Lung microvascular endothelial cell (primary cell): ENCODE data around the gene RELB. TPM values are rescaled to one million over a fixed set of nuclear protein-coding genes. Genes with fewer than 3 reads are reported as not detected.
"Not testable (repeated sequence)": the region's sequence is repeated elsewhere in the genome, so short reads cannot be mapped to it uniquely, and the experiment has no call there.

Experiments used
- DNase-seq, 2 donors: peaks; one replicate each; pipeline versions ENCODE4 v3.0.0 to v3.0.0-alpha.2; 2010; ENCODE audit warnings: low read depth in 2 of 2
- total RNA-seq: library from RNA; depleted of rRNA; stranded (reverse); fragments of >200 nt; gene quantifications from 2 replicates; pipeline ENCODE4 v1.2.1, GENCODE V29; 2014

Gene RELB, protein sequence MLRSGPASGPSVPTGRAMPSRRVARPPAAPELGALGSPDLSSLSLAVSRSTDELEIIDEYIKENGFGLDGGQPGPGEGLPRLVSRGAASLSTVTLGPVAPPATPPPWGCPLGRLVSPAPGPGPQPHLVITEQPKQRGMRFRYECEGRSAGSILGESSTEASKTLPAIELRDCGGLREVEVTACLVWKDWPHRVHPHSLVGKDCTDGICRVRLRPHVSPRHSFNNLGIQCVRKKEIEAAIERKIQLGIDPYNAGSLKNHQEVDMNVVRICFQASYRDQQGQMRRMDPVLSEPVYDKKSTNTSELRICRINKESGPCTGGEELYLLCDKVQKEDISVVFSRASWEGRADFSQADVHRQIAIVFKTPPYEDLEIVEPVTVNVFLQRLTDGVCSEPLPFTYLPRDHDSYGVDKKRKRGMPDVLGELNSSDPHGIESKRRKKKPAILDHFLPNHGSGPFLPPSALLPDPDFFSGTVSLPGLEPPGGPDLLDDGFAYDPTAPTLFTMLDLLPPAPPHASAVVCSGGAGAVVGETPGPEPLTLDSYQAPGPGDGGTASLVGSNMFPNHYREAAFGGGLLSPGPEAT
- total RNA-seq = 8.1 and 11.1 TPM in 2 replicates

DNA sequence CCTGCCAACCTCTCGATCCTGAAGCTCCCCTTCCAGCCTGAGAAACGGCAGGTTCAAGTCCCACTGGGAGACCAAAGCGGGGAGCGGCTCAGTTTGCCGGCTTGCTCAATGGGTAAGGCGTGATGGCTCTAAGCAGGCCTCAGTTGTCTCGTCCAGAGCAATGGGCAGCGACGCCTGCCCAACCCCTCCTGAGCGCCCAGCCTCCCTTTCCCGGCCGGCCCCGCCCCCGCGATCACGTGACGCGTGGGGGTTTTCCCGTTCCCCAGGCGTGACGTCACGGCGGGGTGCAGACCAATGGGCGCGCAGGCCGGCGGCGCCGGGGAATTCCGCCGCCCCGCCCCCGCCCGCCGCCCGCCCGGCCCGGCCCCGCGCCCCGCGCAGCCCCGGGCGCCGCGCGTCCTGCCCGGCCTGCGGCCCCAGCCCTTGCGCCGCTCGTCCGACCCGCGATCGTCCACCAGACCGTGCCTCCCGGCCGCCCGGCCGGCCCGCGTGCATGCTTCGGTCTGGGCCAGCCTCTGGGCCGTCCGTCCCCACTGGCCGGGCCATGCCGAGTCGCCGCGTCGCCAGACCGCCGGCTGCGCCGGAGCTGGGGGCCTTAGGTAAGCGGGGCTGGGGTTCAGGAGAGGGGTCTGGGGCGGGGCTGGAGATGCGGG, at the start of gene RELB:
Gene RELB (plus strand): TSS at position 378 of the 653 bp plus-strand sequence. CDS start 116 bp downstream, at position 494.
- peak; percentile 93 to 96 for DNase-seq

DNA sequence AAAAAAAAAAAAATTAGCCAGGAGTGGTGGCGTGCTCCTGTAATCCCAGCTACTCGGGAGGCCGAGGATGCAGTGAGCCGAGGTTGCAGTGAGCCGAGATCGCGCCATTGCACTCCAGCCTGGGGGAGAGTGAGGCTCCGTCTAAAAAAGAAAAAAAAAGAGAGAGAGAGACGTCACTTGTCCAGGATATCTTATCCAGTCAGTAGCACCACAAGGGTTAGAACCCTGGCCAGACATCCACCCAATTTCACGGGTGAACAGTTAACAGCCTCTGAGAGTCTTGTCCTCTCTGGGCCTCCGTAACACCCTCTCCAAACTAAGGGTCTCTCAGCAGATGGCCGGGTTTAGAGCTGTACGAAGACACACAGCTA, 47.0 kb upstream of the RELB start:
- no peak for DNase-seq

DNA sequence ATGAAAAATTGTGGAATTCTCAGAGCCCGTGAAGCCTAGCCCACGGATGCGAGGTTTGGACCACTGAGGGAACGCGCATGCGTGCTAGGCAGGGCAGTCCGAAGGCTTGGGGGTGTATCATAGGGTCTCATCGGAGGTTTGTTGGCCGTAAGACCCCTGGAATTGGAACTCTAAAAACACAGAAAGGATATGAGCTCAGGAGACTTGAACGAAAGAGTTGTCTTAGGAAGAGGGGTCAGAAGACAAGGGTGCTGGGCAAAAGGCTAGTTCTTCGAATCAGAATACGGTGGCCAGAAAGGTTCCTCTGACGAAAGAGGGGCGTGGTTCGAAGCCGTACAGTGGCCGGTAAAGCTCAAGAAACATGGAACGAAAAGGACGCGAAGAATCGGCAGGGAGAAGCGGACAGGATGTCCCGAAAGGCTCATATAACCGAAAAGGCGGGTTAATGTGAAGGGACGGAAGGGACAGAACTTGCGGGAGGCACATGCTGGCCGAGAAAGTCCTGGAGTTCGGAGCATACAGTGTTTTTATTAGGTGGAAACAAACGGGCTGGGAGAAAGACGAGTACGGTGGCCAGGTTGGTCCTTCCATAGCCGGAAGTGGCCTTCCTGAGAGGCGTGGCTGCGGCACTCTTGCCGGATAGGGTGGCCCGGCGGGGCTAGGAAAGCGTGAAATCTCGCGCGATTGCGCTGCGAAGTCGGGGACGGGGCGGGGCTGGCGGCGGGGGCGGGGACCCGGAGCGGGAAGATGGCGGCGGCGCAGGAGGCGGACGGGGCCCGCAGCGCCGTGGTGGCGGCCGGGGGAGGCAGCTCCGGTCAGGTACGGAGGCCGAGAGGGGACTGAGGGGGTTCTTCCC, 46.4 kb upstream of the RELB start, which contains the start of gene CLPTM1:
Gene CLPTM1 (plus strand): TSS at position 732 of the 856 bp plus-strand sequence. CDS start 16 bp downstream, at position 748.
- DNase-seq = peak; percentile 98 to 99

DNA sequence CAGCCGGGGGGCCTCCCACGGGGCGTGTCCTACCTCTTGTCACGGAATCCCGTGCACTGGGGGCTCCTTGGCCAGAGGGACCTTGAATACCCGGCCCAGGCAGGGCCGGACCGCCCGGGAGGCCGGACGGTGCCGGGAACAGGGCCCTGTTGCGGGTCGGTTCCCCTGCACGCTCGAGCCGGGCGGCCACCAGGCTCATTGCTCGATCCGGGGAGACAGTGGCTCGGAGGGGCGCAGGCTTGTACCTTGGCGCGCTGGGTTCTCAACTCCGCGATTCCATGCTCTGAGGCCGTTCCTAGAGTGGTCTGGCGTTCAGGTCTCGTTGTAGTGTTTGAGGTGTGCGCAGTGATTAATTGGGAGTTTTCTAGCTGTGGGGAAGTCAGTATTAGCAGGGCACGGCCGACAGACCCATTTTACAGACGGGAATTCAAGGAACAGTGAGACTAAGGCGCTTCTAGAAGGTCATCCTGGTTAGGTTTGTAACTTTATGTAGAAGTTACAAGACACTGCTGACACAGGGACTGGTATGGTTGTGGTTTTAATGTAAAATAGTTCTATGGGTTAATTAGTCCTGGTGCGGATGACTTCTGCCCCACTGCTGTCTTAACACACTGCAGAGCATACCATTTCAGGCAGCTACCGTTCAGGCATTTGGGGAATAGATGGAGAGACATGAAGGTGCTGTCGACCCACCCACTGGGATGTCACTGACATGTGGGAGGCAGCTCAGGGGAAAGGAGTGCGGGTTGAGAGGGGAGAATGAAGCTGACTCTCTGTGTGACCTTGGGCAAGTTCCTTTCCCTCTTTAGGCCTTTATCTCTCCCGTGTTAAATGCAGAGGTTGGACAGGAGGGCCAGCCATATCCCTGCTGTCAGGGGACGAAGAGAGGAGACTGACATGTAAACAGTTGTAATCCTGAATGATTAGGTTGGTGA, 45.5 kb upstream of the RELB start:
- DNase-seq = peak; percentile 19 to 35

DNA sequence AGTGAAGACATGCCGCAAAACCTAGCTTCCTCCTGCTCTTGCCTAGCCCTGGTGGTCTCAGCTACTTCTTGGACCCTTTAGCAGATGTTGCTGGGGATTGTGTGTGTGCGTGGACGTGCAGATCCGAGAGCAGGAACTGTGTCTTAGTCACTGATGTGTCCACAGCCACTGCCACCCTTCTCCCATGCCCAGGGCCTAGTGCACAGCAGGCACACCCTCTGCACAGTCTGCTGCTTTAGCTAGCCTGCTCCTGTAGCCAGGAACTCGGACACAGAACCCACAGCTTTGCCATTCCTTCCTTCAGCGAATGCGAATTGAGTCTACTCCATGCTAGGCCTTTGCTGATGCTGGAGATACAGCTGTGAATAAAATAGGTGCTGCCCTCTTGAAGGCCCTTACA, 43.7 kb upstream of the RELB start:
- DNase-seq = no peak

DNA sequence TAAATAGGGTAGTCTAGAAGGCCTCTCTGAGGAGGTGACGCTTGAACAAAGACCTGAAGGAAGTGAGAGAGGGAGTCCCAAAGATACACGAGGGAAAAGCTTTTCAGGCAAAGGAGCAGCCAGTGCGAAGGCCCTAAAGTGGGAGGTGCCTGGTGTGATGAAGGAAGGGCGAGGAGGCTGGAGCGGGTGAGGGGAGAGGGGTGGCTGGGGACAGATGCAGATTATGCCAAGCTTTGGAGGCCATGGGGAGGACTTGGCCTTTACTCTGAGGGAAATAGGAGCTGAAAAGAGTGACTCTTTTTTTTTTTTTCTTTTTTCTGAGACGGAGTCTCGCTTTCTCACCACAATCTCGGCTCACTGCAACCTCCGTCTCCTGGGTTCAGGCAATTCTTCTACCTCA, 43.2 kb upstream of the RELB start:
- DNase-seq = no peak

DNA sequence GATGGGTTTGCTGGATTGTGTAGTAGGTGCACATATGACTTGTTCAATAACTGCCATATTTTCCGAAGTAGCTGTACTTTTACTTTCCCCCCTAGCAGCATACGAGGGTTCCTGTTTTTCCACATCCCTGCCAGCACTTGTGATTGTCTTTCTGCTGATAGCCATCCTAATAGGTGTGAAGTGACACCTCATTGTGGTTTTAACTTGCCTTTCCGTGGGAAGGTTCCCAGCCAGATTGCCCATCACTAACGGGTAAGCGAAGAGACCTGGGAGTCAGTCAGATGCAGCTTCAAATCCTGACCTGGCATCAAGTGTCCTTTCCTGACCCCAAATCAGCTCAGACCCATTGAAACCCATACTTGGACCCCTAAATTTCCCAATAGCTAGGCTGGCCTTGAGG, 41.6 kb upstream of the RELB start:
- DNase-seq = no peak

DNA sequence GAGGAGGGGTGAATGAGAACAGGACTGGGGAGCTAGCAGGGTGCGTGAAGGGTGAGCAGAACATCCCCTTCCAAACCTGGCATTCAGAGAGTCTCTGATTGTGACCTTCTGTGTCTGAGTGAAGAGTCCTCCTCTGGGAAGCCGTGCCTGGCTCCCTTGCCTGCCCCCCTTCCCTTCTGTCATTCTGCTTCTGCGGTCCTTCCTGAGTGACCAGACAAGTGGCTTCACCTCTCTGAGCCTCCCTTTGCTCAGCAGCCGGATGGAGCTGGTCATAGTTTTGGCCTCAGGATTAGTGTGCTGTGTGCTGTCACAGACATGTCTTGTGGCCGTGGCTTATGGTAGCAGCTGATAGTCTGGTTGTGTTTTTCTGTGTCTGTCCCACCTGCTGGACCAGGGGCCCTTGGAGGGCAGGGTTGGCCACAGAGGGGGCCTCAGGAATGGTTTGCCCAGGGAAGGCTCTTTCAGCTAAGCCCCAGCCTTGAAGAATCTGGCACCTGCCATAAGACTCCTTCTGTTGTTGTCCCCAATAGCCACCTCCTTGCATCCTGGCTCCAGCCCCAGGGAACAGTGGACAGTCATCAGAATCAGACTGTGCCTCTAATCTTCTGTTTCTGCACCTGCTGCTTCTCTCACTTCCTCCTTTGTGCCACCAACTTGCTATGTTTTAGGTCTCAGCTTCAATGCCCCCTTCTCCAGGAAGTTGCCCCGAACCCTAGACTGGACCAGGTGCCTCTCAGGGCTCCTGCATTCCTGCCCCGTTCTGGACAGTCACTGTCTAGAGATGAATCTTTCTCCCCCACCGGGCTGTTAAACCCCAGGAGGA, 40.1 kb upstream of the RELB start:
- DNase-seq = no peak

DNA sequence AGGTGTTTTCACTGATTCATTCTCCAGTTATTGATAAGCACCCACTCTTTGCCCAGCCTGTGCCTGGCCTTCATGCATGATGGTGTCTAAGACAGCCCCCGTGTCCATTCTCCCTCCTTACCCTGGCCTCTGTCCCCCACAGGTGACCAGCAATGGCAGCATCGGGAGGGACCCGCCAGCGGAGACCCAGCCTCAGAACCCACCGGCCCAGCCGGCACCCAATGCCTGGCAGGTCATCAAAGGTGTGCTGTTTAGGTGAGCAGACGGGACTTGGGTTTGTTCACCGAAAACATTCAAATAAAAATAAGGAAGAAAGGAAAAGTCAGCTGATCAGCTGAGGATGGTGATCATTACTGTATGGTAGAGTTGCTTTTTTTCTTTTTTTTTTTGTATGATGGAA, 39.4 kb upstream of the RELB start:
- no peak for DNase-seq

DNA sequence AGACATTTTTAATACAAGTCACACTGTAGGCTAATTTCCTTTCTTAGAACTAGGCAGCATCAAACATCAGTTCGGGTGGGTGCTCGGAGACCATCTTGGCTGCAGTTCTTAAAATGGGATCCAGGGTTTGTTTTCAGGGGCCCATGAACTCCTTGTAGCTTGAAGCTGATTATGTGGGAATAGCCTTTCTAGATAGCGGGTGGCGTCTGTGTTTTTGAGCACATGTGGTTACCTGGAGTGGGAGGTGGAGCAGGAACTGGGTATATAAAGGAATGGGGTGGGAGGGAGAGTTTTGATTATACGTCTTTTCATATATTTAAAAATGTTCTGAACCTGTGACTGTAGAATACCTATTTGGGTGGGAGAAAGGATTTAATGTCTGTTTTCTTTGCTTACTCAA, 33.1 kb upstream of the RELB start:
- no peak for DNase-seq

DNA sequence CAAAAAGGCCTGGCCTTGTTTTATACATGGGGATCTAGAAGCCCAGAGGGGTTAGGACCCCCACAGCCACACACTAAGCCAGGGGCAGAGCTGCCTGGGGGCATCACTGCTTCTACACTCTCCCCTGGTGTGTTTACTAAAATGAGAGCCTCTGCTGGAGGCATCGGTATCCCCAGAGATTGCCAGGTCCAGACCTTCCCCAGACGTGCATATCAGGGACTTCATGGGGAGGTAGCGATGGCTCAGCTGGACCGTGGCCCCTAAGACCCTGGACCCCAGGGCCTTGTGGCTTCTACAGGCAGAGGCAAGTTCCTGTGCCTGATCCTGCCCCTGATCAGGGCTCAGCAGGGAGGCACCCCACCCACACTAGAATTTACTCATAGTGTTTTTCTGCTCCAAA, 32.6 kb upstream of the RELB start:
- no peak for DNase-seq

DNA sequence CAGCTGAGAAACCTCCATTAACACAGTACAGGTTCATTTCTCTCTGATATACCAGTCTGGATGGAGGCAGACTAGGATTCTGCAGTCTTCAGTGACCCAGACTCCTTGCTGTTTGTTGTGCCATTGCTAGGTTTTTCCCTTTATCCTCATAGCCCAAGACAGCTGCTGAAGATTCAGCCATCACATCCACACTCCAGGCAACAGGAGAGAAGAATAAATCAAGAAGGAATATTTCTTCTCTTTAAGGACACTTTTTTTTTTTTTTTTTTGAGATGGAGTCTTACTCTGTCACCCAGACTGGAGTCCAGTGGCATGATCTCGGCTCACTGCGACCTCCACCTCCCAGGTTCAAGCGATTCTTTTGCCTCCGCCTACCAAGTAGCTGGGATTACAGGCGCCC, 31.8 kb upstream of the RELB start:
- no peak for DNase-seq

DNA sequence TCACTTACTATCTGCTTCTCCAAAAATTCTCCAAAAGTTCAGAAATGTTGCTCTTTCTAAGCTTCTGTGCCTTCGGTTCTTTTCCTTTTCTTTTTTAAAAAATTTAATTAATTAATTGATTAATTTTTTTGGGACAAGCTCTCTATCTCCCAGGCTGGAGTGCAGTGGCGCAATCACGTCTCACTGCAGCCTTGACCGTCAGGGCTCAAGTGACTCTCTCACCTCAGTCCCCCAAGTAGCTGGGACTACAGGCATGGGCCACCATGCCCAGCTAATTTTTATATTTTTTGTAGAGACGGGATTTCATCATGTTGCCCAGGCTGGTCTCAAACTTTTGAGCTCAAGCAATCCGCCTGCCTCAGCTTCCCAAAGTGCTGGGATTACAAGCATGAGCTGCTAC, 29.8 kb upstream of the RELB start:
- DNase-seq = not testable (repeated sequence)

DNA sequence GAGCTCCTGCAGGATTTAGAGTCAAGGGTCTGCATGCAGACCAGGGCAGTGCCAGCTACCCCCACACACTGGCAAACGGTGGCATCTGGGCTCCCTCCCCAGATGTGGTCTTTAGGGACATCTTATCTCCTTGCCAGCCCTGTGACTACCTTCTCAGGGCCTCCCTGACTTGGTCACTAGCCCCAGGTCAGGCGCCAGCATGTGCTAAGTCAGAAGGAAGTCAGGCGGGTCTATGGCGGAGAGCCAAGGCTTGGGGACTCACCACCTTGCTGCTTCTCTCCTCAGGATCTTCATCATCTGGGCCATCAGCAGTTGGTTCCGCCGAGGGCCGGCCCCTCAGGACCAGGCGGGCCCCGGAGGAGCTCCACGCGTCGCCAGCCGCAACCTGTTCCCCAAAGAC, 28.5 kb upstream of the RELB start:
- no peak for DNase-seq

DNA sequence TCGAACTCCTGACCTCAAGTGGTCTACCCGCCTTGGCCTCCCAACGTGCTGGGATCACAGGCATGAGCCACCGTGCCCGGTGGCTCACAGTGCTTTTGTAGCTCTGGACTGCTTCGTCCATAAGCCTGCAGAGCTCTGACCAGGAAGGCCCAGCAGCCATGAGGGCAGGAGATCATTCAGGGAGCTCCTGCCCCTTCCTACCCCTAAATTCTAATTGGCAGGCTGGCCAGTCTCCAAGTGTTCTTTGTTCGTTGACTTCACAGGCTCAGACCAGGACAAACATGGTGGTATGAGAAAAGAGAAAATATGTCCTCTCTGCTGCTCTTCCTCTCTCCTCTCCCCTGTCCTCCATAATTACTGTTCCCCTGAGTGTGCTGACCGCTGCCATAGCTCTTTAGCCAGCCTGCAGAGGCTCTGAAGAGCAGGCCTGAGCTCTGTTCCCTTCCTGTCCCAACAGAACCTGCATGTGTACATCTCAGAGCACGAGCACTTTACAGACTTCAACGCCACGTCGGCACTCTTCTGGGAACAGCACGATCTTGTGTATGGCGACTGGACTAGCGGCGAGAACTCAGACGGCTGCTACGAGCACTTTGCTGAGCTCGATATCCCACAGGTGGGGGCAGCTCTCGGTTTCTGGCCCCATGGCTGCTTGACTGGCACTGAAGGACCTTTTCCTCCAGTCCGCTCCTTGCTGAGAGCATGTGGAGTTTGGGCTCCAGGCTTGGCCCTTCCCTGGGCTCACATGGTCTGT, 27.1 kb upstream of the RELB start:
- no peak for DNase-seq

DNA sequence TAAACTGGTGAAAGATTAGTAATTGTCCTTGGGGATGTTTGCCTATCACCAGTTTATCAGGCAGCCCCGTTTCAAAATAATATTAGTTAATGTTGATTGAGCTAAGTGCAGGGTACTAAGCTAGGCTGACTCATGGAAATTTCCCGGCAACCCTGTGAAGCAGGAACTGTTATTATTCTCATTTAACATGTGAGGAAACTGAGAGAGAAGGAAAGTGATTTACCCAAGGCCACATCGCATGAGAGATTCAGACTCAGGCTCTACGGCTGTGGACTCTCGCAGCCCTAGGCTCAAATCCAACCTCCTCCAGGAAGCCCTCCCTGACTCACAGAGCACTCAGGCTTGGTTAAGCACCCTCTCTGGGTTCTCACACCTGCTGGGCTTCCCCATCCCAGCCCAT, 26.4 kb upstream of the RELB start:
- peak in 1 of 2 donors; percentile 63 for DNase-seq

DNA sequence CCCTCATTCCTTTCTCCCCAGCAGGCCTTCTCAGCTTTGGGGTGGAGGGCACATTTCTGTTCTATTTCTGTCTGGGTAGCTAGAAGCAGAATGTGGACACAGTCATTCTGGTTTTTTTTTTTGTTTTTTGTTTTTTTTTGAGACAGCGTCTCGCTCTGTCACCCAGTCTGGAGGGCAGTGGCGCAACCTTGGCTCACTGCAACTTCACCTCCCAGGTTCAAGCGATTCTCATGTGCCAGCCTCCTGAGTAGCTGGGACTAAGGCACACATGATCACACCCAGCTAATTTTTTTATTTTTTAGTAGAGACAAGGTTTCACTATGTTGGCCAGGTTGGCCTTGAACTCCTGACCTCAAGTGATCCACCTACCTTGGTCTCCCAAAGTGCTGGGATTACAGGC, 25.8 kb upstream of the RELB start:
- no peak for DNase-seq

DNA sequence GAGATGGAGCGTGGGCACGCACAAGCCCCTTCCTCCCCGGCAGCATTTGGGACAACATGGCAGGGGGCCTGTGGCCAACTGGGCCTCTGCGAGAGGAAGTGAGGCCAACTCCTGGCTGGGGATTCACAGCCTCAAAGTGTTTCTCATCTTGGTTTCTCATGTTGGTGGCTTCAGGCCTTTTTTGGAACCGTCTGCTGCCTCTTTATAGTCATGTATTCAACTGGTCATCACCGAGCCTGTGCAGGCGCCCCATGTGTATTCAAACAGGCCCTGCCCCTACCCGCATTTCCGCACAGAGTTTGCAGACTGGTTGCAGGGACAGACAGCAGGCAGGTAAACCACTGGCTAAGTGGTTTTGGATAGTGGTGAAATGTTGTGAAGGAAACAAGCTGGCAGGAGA, 17.3 kb upstream of the RELB start:
- DNase-seq = no peak

DNA sequence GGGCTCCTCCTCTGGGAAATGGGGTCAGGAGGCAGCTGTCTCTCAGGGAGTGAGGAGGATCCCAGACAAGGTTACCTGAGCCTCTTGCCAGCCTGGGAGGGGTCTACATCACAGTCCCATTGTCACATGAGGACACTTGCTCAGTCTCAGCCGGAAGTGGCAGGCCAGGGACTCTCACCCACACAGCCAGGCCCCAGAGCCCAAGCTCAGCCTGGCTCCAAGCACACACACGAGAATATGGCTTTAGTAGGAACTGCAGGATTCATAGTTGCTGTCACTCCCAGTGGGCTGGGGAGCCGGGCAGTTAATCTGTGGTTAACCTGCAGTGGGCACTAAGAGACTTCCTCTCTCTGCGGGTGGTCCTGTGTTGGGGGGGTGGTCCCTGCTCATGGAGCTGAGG, 15.8 kb upstream of the RELB start:
- DNase-seq = no peak
